HepG2 (cell line): ENCODE results near the gene ATG7. TPM values are rescaled to one million over a fixed set of nuclear protein-coding genes. Genes with fewer than 3 reads are reported as not detected.
"Not testable (repeated sequence)": the region's sequence is repeated elsewhere in the genome, so short reads cannot be mapped to it uniquely, and the experiment has no call there.

Source experiments
- ATAC-seq: fragments of 200-7000 bp; cut with Tn5 transposase; 3 replicates; pipeline ENCODE4 v1.9.1; 2020; ENCODE audit warnings: mild to moderate bottlenecking, moderate library complexity
- BruUV-seq: library from RNA; stranded (reverse); fragments of 400-500 nt; replicated peaks from 2 replicates; lab custom pipeline; 2021; lab: Mats Ljungman, UMichigan
- CTCF ChIA-PET: fragments of 300-600 bp; formaldehyde crosslinking; extraction: SDS; loops from one replicate; lab custom pipeline; 2021; ENCODE audit warnings: low total read pairs, inconsistent platforms, low intra/inter-chr PET ratio; lab: Yijun Ruan, JAX
- POLR2A ChIA-PET: fragments of 350-600 bp; sonication (Branson Sonifier 250); formaldehyde crosslinking; loops from one replicate; lab custom pipeline; 2020; ENCODE audit warnings: antibody characterized with exemption, inconsistent platforms; lab: Yijun Ruan, JAX
- DNase-seq: peaks from one replicate; pipeline ENCODE4 v3.0.0-alpha.2; 2015; ENCODE audit warnings: low spot score
- FAIRE-seq: peaks from 3 replicates; lab custom pipeline; 2011; peaks lifted over from hg19 to GRCh38; lab: Jason Lieb, UNC
- H2AFZ ChIP-seq: one replicate; pipeline ENCODE4 v1.6.1; 2011; ENCODE audit warnings: low read length, inconsistent platforms
- H3K27ac ChIP-seq: fragments of 300-600 bp; 3 replicates; pipeline ENCODE4 v1.8.0; 2011; ENCODE audit warnings: mixed run types, mild to moderate bottlenecking, mixed read lengths, low read length, inconsistent platforms; ENCODE audit not compliant: insufficient read depth; ENCODE audit errors: extremely low read length
- H3K27me3 ChIP-seq, 2 experiments: fragments of 200-600 bp in 1 of 2; 2 replicates in 1 of 2; 3 replicates in 1 of 2; pipeline versions ENCODE4 v1.6.0 to v1.8.0; 2011; ENCODE audit warnings: low read length in 2 of 2, mild to moderate bottlenecking in 2 of 2, moderate library complexity in 2 of 2, inconsistent platforms in 1 of 2; ENCODE audit not compliant: insufficient read depth in 2 of 2, control insufficient read depth in 1 of 2
- H3K36me3 ChIP-seq, 2 experiments: fragments of 200-600 bp in 1 of 2; replicated peaks in 1 of 2; 2 replicates in 1 of 2; 3 replicates in 1 of 2; pipeline versions ENCODE4 v1.5.1 to v1.8.0; 2011; ENCODE audit warnings: low read length in 2 of 2, inconsistent platforms in 1 of 2; ENCODE audit not compliant: insufficient read depth in 2 of 2, control insufficient read depth in 1 of 2
- H3K4me1 ChIP-seq: 2 replicates; pipeline ENCODE4 v1.5.1; 2012; ENCODE audit warnings: low read length, inconsistent platforms; ENCODE audit not compliant: insufficient read depth
- H3K4me2 ChIP-seq: 2 replicates; pipeline ENCODE4 v1.6.0; 2011; ENCODE audit warnings: low read depth, low read length, inconsistent platforms
- H3K4me3 ChIP-seq, 3 experiments: fragments of 200-600 bp in 1 of 3; sonication (generic), shearing (Covaris generic) in 1 of 3; replicated peaks in 1 of 3; 2 replicates each; pipeline ENCODE4 v1.5.1; 2011 to 2016; ENCODE audit warnings: low read length in 3 of 3, inconsistent platforms in 2 of 3, low read depth in 2 of 3, mild to moderate bottlenecking in 2 of 3, control low read depth in 1 of 3, mixed read lengths in 1 of 3; ENCODE audit not compliant: insufficient read depth in 1 of 3
- H3K79me2 ChIP-seq: one replicate; pipeline ENCODE4 v1.6.1; 2011; ENCODE audit warnings: low read length, inconsistent platforms; ENCODE audit not compliant: insufficient read depth
- H3K9ac ChIP-seq: 2 replicates; pipeline ENCODE4 v1.6.0; 2011; ENCODE audit warnings: mild to moderate bottlenecking, low read depth, low read length, inconsistent platforms; ENCODE audit not compliant: insufficient read depth
- H3K9me3 ChIP-seq: 2 replicates; pipeline ENCODE4 v1.5.1; 2012; ENCODE audit warnings: mild to moderate bottlenecking, low read length
- H4K20me1 ChIP-seq: 2 replicates; pipeline ENCODE4 v1.6.0; 2011; ENCODE audit warnings: inconsistent platforms, mild to moderate bottlenecking, low read length, moderate library complexity; ENCODE audit not compliant: insufficient read depth
- AGO1 ChIP-seq: fragments of 200-400 bp; formaldehyde crosslinking; IDR thresholded peaks from 2 replicates; pipeline ENCODE4 v1.6.1; 2017; ENCODE audit warnings: mild to moderate bottlenecking, low read depth, low read length, moderate library complexity; ENCODE audit not compliant: poor library complexity, severe bottlenecking
- MAFF ChIP-seq: IDR thresholded peaks from 2 replicates; pipeline ENCODE4 v1.6.1; 2011; ENCODE audit warnings: low read depth, low read length, improper control_type of control experiment
- NBN ChIP-seq: fragments of 450-650 bp; conservative IDR thresholded peaks from 2 replicates; pipeline ENCODE4 v1.6.1; 2017
- SOX13 ChIP-seq, 3 experiments: fragments of 450-650 bp in 1 of 3; sonication (generic) in 1 of 3; formaldehyde crosslinking in 1 of 3; IDR thresholded peaks in 2 of 3; conservative IDR thresholded peaks in 1 of 3; 2 replicates each; pipeline versions ENCODE4 v1.5.0 to v1.6.1; 2016 to 2020; ENCODE audit warnings: antibody characterized with exemption in 1 of 3, mild to moderate bottlenecking in 1 of 3, missing compliant biosample characterization in 1 of 3, missing genetic modification reagents in 1 of 3, moderate library complexity in 1 of 3
- THYN1 ChIP-seq: sonication (generic); formaldehyde crosslinking; IDR thresholded peaks from 2 replicates; pipeline ENCODE4 v1.8.1; 2023; ENCODE audit warnings: low read depth, mild to moderate bottlenecking, moderate library complexity, missing genetic modification reagents, borderline replicate concordance
- ZNF326 ChIP-seq: sonication (generic); formaldehyde crosslinking; IDR thresholded peaks from 2 replicates; pipeline ENCODE4 v1.4.0; 2020; ENCODE audit warnings: missing genetic modification reagents, borderline replicate concordance
- ZNF431 ChIP-seq: sonication (generic); formaldehyde crosslinking; IDR thresholded peaks from 2 replicates; pipeline ENCODE4 v1.9.0; 2022; ENCODE audit warnings: missing genetic modification reagents, low read depth, mild to moderate bottlenecking, borderline replicate concordance
- WGBS: methylation state at CpG from one replicate; pipeline ENCODE4 v1.1.6; 2017; ENCODE audit warnings: low lambda C conversion rate; 5-methylcytosine and 5-hydroxymethylcytosine counted together
- in situ Hi-C: cut with HindIII; loops from 2 replicates; pipeline ENCODE4 v1.10.0; 2017; ENCODE audit warnings: low pct_unique_long_range_greater_than_20kb; ENCODE audit not compliant: extremely low pct_ligation_motif_present
- intact Hi-C: fragments of 100-400 bp; cut with micrococcal nuclease; formaldehyde crosslinking; loops from one replicate; pipeline ENCODE4 v1.10.0; 2022; ENCODE audit not compliant: unreplicated experiment
- polyA plus RNA-seq, 8 experiments: library from polyadenylated mRNA; depleted of rRNA in 3 of 8; stranded (reverse) in 7 of 8; unstranded in 1 of 8; fragments of >200 nt; fragmentation: Illumina TruSeq in 4 of 8; extraction: Trizol in 4 of 8; gene quantifications; 2 replicates each; pipeline versions ENCODE4 v1.2.1 to v1.2.3, GENCODE V29; 2011 to 2016; ENCODE audit warnings: low read depth in 4 of 8, missing spikeins in 1 of 8, mixed read lengths in 1 of 8; ENCODE audit not compliant: insufficient read depth in 1 of 8
- total RNA-seq, 5 experiments: library from RNA; depleted of rRNA; stranded (reverse); fragments of >200 nt; fragmentation: Illumina TruSeq; extraction: Trizol; gene quantifications; 2 replicates each; pipeline ENCODE4 v1.2.3, GENCODE V29; 2016; ENCODE audit warnings: low read depth in 1 of 5

Gene ATG7
- total and polyA plus RNA-seq, 2 of the 13 experiments (the other 11 are each of a cell fraction or from before 2014, with no cell fraction given), result 7.8 to 22.1 TPM

- TF ChIP-seq THYN1 (no peak), AGO1 (no peak), ZNF326 (CRISPR knock-in tag) (no peak), ZNF431 (no peak), NBN (no peak), SOX13 (IDR thresholded peaks at IDR 0.05) (no peak), SOX13 (CRISPR knock-in tag; conservative IDR thresholded peaks at IDR 0.05 in 1 of 2, IDR thresholded peaks at IDR 0.05 in 1 of 2) (no peak)
- TF ChIP-seq, all 625 proteins: peak for 0
Observed at GRCh38 chr3:11346416-11346815, 74.2 kb downstream of the ATG7 start (continued).

- H3K4me2 ChIP-seq, intact Hi-C loops, BruUV-seq, H3K27me3 ChIP-seq, CTCF ChIA-PET, H4K20me1 ChIP-seq, H3K9ac ChIP-seq, DNase-seq, H3K79me2 ChIP-seq, H3K4me1 ChIP-seq, POLR2A ChIA-PET, H3K27ac ChIP-seq, H2AFZ ChIP-seq, H3K4me3 ChIP-seq, in situ Hi-C loops, ATAC-seq, FAIRE-seq, H3K9me3 ChIP-seq: not testable (repeated sequence)
- TF ChIP-seq MAFF, result peak; percentile 27; the same call in 1 of the 2 replicates
- peaks cover 3 to 11% of the 10 kb centered on the region in 2 experiments; a peak in 1 of 5 replicates for H3K36me3 ChIP-seq
- WGBS, result 100% methylated on average over 6 of the region's 6 CpGs
Observed at GRCh38 chr3:11348877-11349276, 76.7 kb downstream of the ATG7 start.
